Measurements from ENCODE around the gene B3GAT3. TPM values are rescaled to one million over a fixed set of nuclear protein-coding genes. Genes with fewer than 3 reads are reported as not detected.

Gene B3GAT3
- total RNA-seq = 80.3 and 91.4 TPM in 2 replicates

DNA sequence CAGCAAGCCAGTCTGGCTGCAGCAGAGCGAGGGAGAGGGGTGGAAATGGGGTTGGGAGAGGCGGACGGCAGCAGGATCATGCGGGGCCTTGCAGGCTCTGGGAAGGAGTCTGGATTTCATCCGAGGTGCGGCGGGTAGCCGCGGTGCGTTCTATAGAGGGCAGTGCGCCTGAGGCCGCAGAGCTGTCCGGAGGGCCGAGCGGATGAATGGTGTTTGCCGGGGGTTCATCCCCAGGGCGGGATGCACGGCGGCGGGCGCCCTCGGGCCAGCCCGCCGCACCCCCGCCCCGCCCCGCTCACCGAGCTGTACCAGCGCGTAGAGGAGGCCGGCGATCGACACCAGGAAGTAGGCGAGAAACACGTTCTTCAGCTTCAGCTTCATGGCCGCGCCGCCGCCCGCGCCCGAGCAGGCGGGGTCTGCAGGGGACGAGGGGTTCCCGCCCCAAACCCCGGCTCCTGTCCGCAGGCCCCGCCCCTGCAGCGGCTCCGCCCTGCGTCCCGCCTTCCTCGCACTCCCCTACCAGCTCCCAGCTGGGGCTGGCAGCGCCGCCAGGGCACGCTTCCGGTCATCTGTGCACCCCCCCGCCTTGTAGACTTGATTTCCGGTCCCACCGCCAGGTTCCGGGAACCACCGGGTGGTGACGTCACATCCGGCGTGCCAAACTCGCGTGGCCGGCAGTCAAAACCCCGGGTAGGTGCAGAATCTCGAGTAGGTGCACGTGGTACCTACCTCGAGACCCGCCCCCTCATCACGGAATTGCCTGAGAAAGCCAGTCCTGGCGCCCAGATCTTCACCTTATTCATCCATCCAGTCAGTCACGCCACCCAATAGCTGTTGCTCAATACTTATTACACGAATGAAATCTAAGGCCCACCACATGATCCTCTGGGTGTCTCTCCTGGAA lies at the start of gene B3GAT3:
Gene B3GAT3, minus strand, starts transcription at position 420 of the 904 bp plus-strand sequence. Its CDS starts 39 bp downstream, at position 381.
- peaks cover 1% of the 10 kb centered on the region for H3K27me3 Mint-ChIP-seq
- peak; percentile 99 for DNase-seq

GRCh38 chr11:62671236-62671607 lies 49.4 kb upstream of the B3GAT3 start:
- Mint-ChIP-seq H3K27me3 (no peaks in the 10 kb centered on the region), H3K4me3 (peak overlapping the region; percentile 88), H3K27ac (peak overlapping the region; percentile 92), H3K36me3 (ENCODE audit: low read depth) (peaks cover 56% of the 10 kb centered on the region), H3K4me1 (peaks cover 41% of the 10 kb centered on the region), H3K9me3 (no peaks in the 10 kb centered on the region)
- DNase-seq = no peak
- intact Hi-C loops (cut with micrococcal nuclease) = loop anchor here (1.0 to 10.0 kb wide), 6 partner anchors 8 to 1244 kb away; partner anchors contain the start of genes CPSF7, HNRNPUL2, INTS5 and SLC3A2

More for the DNA sequence above, at the start of gene B3GAT3:
- intact Hi-C loops (cut with micrococcal nuclease) = loop anchor here (1.0 to 2.0 kb wide), 6 partner anchors 10 to 43 kb away; partner anchors contain the start of genes C11orf98, CSKMT, EML3 and GANAB
- Mint-ChIP-seq H3K36me3 (ENCODE audit: low read depth) (peaks cover 49% of the 10 kb centered on the region), H3K4me3 (peak within 1 kb of the TSS; percentile 97), H3K9me3 (no peaks in the 10 kb centered on the region), H3K27ac (peak within 1 kb of the TSS; percentile 99), H3K4me1 (peaks cover 25% of the 10 kb centered on the region)

GRCh38 chr11:62669420-62670161 lies 47.8 kb upstream of the B3GAT3 start:
- Mint-ChIP-seq H3K4me1 (peaks cover 37% of the 10 kb centered on the region), H3K9me3 (no peaks in the 10 kb centered on the region), H3K36me3 (ENCODE audit: low read depth) (peaks cover 60% of the 10 kb centered on the region), H3K27me3 (no peaks in the 10 kb centered on the region), H3K27ac (peak overlapping the region; percentile 92), H3K4me3 (peak overlapping the region; percentile 88)
- intact Hi-C loops (cut with micrococcal nuclease) = loop anchor here (2.0 to 10.0 kb wide), 6 partner anchors 17 to 1242 kb away; partner anchors contain the start of genes CPSF7, HNRNPUL2, INTS5 and POLR2G
- no peak for DNase-seq

DNA sequence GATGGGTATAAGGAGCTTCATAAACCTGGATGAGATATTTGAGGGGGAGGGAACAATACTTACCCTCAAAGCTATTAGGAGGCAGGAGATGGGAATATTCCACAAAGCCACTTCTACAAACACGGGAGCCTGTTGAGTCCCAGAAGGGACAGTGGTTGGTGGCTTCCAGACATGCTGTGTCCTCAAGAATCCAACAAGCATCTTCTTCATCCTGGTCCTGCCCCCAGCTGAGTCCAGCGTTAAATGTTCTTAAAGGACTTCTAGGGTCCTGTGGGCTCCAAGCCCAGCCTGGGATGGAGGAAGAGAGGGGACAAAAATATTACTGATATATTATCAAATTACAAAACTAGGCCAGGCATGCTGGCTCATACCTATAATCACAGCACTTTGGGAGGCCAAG lies 45.7 kb upstream of the B3GAT3 start:
- H3K4me3 Mint-ChIP-seq = peak overlapping the region; percentile 98
- peaks cover 65% of the 10 kb centered on the region for H3K36me3 Mint-ChIP-seq (ENCODE audit: low read depth)
- no peak for DNase-seq
- H3K4me1 Mint-ChIP-seq = peaks cover 39% of the 10 kb centered on the region
- H3K27me3 Mint-ChIP-seq = no peaks in the 10 kb centered on the region
- intact Hi-C loops (cut with micrococcal nuclease) = loop anchor here (5.0 kb wide), 2 partner anchors 95 to 175 kb away; partner anchors contain the start of gene POLR2G
- H3K27ac Mint-ChIP-seq = peak overlapping the region; percentile 65
- H3K9me3 Mint-ChIP-seq = no peaks in the 10 kb centered on the region

- Mint-ChIP-seq H3K9me3 (no peaks in the 10 kb centered on the region), H3K4me3 (peak overlapping the region; percentile 98), H3K27me3 (no peaks in the 10 kb centered on the region), H3K4me1 (peaks cover 35% of the 10 kb centered on the region), H3K36me3 (ENCODE audit: low read depth) (peaks cover 58% of the 10 kb centered on the region), H3K27ac (peak overlapping the region; percentile 65)
- DNase-seq = peak; percentile 71
- intact Hi-C loops (cut with micrococcal nuclease) = loop anchor here (5.0 kb wide), 2 partner anchors 96 to 176 kb away; partner anchors contain the start of gene POLR2G
Observed at GRCh38 chr11:62666259-62666926, 44.6 kb upstream of the B3GAT3 start.

- no peaks in the 10 kb centered on the region for H3K9me3 Mint-ChIP-seq
- DNase-seq = peak; percentile 84
- H3K27me3 Mint-ChIP-seq = no peaks in the 10 kb centered on the region
- peak overlapping the region; percentile 93 for H3K27ac Mint-ChIP-seq
- H3K4me3 Mint-ChIP-seq = peak overlapping the region; percentile 98
- H3K4me1 Mint-ChIP-seq = peaks cover 31% of the 10 kb centered on the region
- H3K36me3 Mint-ChIP-seq (ENCODE audit: low read depth) = peaks cover 53% of the 10 kb centered on the region
- intact Hi-C loops (cut with micrococcal nuclease) = loop anchor here (1.0 to 5.0 kb wide), 9 partner anchors 12 to 177 kb away; partner anchors contain the start of genes EML3, GANAB, INTS5 and POLR2G
Observed at GRCh38 chr11:62665599-62666258, 43.9 kb upstream of the B3GAT3 start.

- Mint-ChIP-seq H3K27me3 (no peaks in the 10 kb centered on the region), H3K9me3 (no peaks in the 10 kb centered on the region), H3K27ac (peak within 1 kb of the TSS; percentile 93), H3K4me3 (peak within 1 kb of the TSS; percentile 98), H3K36me3 (ENCODE audit: low read depth) (peaks cover 51% of the 10 kb centered on the region), H3K4me1 (peaks cover 26% of the 10 kb centered on the region)
- peak; percentile 99 for DNase-seq
- intact Hi-C loops (cut with micrococcal nuclease) = loop anchor here (1.0 to 5.0 kb wide), 9 partner anchors 12 to 177 kb away; partner anchors contain the start of genes EML3, GANAB, INTS5 and POLR2G
Observed at GRCh38 chr11:62665075-62665598, 43.4 kb upstream of the B3GAT3 start, which contains the start of the genes C11orf98 and CSKMT. C11orf98 (minus strand) TSS chr11:62665210; CDS start chr11:62665169, 41 bp downstream. CSKMT (plus strand) TSS chr11:62665312; CDS start chr11:62665880, 568 bp downstream.

GRCh38 chr11:62664405-62665074 lies 42.8 kb upstream of the B3GAT3 start:
- H3K27ac Mint-ChIP-seq = peak overlapping the region; percentile 93
- H3K27me3 Mint-ChIP-seq = no peaks in the 10 kb centered on the region
- H3K4me3 Mint-ChIP-seq = peak overlapping the region; percentile 98
- peaks cover 48% of the 10 kb centered on the region for H3K36me3 Mint-ChIP-seq (ENCODE audit: low read depth)
- no peaks in the 10 kb centered on the region for H3K9me3 Mint-ChIP-seq
- DNase-seq = peak; percentile 86
- intact Hi-C loops (cut with micrococcal nuclease) = loop anchor here (1.0 to 5.0 kb wide), 9 partner anchors 11 to 178 kb away; partner anchors contain the start of genes EML3, GANAB, INTS5 and POLR2G
- peaks cover 23% of the 10 kb centered on the region for H3K4me1 Mint-ChIP-seq

- no peak overlapping the region for H3K27ac Mint-ChIP-seq
- no peak for DNase-seq
- H3K9me3 Mint-ChIP-seq = no peaks in the 10 kb centered on the region
- intact Hi-C loops (cut with micrococcal nuclease) = no loop called here
- H3K4me1 Mint-ChIP-seq = peaks cover 15% of the 10 kb centered on the region
- no peak overlapping the region for H3K4me3 Mint-ChIP-seq
- H3K27me3 Mint-ChIP-seq = no peaks in the 10 kb centered on the region
- H3K36me3 Mint-ChIP-seq (ENCODE audit: low read depth) = peaks cover 4% of the 10 kb centered on the region
Observed at GRCh38 chr11:62656796-62657429, 35.1 kb upstream of the B3GAT3 start.

DNA sequence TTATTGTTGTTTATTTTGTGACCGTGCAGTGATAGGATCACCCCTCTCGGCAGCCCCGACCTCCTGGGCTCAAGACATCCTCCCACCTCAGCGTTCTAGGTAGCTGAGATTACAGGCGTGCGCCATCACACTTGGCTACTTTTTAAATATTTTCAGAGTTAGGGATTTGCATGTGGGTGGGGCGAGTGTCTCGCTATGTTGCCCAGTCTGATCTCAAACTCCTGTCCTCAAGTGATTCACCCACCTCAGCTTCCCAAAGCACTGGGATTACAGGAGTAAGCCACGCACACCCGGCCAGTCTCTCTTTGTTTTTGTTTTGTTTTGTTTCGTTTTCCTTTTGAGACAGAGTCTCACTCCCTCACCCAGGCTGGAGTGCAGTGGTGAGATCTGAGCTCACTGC lies 32.5 kb upstream of the B3GAT3 start:
- Mint-ChIP-seq H3K27me3 (no peaks in the 10 kb centered on the region), H3K4me3 (peak overlapping the region; percentile 63), H3K27ac (peak overlapping the region; percentile 72), H3K9me3 (no peaks in the 10 kb centered on the region), H3K4me1 (peaks cover 17% of the 10 kb centered on the region), H3K36me3 (ENCODE audit: low read depth) (peaks cover 9% of the 10 kb centered on the region)
- intact Hi-C loops (cut with micrococcal nuclease) = no loop called here
- no peak for DNase-seq

DNA sequence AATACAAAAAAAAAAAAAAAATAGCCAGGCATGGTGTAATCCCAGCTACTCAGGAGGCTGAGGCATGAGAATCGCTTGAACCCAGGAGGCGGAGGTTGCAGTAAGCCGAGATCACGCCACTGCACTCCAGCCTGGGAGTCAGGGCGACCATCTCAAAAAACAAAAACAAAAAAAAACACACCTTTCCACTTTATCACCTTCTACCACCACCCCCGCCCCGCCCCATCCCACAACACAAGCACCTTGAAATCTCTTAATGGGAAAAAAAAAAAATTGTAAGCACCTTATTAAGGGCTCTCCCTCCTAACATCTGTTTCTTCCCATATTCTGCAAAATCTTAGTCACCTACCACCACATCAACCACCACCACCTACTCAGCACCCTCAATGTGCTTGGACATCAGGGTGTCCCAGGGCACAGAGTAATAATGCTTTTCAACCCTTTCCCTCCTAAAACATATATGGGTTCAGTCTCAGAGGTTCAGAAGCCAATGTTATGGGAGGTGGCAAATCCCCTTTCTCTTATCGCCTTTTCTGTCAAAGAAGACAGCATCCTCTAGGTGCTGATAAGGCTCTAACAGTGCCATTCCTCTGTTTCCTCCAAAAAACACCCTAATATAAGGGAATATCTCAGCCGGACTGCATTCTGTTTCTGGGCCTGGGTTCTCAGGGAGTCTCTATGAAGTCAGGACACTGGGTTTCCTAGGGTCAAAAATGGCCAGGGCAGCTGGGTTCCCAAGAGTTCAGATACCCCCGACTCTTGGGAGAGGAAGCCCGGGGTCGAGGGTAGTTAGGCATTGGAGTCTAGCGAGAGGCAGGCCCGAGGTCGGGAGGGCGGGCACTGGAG lies 30.6 kb upstream of the B3GAT3 start:
- Mint-ChIP-seq H3K27me3 (no peaks in the 10 kb centered on the region), H3K9me3 (no peaks in the 10 kb centered on the region), H3K4me3 (peak overlapping the region; percentile 98), H3K27ac (peak overlapping the region; percentile 94), H3K36me3 (ENCODE audit: low read depth) (peaks cover 16% of the 10 kb centered on the region), H3K4me1 (peaks cover 19% of the 10 kb centered on the region)
- intact Hi-C loops (cut with micrococcal nuclease) = loop anchor here (1.0 to 2.0 kb wide), 9 partner anchors 11 to 61 kb away; partner anchors contain the start of genes C11orf98, CSKMT, ROM1 and TUT1
- DNase-seq = no peak

Data from activated CD4-positive, alpha-beta T cell treated with anti-CD3 and anti-CD28 coated beads, Interleukin-2, amount 10 ng/mL, durations not matched to agents 24 days and 14 days (primary cell).